ENCODE results near the gene NTF3. TPM values are rescaled to one million over a fixed set of nuclear protein-coding genes. Genes with fewer than 3 reads are reported as not detected.

NTF3 gene
- total RNA-seq, 4 donors from 2014 or later: 0.69 to 9.8 (median 2.5) TPM

DNA sequence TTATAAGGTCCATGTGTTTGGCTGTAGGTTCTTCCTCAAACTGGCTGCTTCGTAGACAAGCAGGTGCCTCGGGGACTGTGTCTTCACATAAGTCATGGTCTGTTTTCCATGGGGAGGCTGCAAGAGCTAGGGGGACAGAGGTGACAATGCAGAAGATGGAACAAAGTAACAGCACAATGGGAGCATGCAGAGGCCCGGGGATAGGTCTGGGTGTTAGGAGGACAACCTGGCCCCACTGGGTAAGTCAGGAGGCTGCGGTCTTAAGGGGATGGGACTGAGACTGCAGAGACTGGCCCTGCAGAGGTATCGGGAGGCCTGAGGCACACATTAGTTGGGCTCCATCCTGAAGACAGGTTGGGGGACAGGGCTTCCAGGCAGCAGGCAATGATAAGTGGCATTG lies 88.9 kb downstream of the NTF3 start:
- Histone ChIP-seq H3K36me3 (no peaks in the 10 kb centered on the region), H3K27me3 (no peaks in the 10 kb centered on the region), H3K9me3 (no peaks in the 10 kb centered on the region), H3K27ac (no peak overlapping the region), H3K4me3 (no peak overlapping the region), H3K4me1 (no peaks in the 10 kb centered on the region)
- TF ChIP-seq EP300 (IDR thresholded peaks at IDR 0.05): no peak
- TF ChIP-seq POLR2A (IDR thresholded peaks at IDR 0.05): no peak
- ATAC-seq: no peak
- 90% methylated on average over 4 of the region's 5 CpGs; no CpG with 5 or more reads in 1 of the 2 donors for WGBS, 2 donors (ENCODE audit: low coverage in 1 of 2)

DNA sequence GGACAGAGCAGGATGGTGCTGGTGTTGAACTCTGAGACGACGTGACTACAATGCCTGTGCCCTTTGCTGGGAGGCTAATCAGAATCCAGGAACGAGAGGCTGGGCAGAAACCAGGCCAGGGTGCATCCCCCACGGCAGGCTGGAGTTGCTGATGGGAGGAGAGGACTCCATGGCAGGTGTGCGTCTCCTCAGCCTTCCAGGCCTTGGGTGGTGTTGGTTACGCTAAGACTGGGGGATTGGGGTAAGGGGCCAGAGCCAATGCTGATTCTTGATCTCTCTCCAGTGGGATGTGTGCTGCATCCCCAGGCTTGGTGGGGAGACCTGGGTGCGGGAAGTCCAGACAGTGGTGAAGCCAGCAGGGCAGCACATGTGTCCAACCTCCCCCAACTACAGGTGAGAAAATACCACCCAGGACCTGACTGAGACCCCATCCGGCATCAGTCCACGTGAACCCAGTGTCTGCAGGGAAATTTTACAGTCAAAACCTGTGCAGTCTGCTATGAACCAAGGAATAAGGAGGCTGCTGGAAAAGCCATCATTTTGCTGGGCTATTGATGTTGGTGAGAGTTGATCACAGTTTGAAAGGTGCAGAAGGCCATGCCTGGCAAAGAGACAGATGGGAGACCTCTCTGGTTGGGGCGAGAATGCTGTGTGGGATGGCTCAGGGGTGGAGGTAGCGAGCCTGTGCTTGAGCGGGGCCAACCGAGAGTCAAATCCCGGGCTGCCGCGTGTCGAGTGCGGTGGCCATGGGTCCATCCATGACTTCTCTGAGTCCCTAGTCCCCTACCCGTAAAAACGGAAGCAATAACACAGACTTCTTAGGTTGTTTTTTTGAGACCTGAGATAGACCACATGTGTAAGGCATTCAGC lies 89.8 kb downstream of the NTF3 start:
- H3K4me1 ChIP-seq: no peaks in the 10 kb centered on the region
- H3K4me3 ChIP-seq: no peak overlapping the region
- no peaks in the 10 kb centered on the region for H3K36me3 ChIP-seq
- no peaks in the 10 kb centered on the region for H3K27me3 ChIP-seq
- no peak overlapping the region for H3K27ac ChIP-seq
- 81 to 95% methylated on average over 3 to 4 of the region's 20 CpGs for whole genome bisulfite sequencing, 2 donors (ENCODE audit: low coverage in 1 of 2)
- H3K9me3 ChIP-seq: no peaks in the 10 kb centered on the region
- no peak for TF ChIP-seq EP300 (IDR thresholded peaks at IDR 0.05)
- TF ChIP-seq, protein P1, sequence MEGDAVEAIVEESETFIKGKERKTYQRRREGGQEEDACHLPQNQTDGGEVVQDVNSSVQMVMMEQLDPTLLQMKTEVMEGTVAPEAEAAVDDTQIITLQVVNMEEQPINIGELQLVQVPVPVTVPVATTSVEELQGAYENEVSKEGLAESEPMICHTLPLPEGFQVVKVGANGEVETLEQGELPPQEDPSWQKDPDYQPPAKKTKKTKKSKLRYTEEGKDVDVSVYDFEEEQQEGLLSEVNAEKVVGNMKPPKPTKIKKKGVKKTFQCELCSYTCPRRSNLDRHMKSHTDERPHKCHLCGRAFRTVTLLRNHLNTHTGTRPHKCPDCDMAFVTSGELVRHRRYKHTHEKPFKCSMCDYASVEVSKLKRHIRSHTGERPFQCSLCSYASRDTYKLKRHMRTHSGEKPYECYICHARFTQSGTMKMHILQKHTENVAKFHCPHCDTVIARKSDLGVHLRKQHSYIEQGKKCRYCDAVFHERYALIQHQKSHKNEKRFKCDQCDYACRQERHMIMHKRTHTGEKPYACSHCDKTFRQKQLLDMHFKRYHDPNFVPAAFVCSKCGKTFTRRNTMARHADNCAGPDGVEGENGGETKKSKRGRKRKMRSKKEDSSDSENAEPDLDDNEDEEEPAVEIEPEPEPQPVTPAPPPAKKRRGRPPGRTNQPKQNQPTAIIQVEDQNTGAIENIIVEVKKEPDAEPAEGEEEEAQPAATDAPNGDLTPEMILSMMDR (IDR thresholded peaks at IDR 0.05): no peak
- ATAC-seq: no peak

DNA sequence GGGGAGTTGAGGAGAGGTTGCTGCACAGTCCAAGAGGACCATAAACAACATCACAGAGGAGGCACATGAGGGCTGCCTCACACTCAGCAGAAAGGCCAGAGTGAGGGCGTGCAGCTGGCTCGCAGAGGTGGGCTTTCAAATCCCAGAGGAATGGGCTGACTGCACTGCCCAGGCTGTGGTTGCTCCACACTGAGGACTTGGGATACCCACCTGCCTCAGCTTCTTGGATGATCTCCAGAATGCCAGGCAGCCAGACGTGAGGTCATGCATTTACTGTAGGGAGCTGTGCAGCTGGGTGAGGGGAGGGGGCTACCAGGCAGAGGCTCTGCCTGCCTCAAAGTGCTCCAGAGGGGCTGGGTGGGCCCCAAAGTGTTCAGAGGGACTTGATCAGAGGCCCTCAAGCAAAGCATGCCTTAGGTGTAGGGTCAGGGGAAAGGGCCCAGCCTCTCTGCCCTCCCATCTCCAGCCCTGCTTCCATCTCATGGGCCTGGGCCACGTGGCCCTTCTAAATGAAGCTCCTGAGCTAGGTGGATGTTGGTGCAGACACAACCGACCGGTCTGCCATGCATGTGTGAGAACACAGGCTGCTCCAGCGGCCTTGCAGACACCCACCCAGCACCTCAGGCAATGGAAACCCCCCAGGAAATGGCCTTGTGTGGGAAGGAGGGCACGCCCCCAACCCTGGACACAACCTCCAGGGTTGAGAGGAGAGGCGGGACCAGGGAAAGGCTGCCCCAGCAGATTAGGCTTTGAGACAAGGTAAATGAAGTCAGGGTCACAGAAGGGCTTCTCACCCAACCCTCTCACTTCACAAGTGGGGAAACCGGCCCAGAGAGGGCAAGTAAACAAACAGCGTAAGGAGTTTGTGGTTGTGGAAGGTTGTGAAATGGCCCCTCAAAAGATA lies 90.8 kb downstream of the NTF3 start:
- 90 to 100% methylated on average over 1 to 9 of the region's 11 CpGs for WGBS, 2 donors (ENCODE audit: low coverage in 1 of 2)
- no peaks in the 10 kb centered on the region for H3K36me3 ChIP-seq
- no peaks in the 10 kb centered on the region for H3K4me1 ChIP-seq
- H3K4me3 ChIP-seq: no peak overlapping the region
- H3K27me3 ChIP-seq: no peaks in the 10 kb centered on the region
- H3K9me3 ChIP-seq: no peaks in the 10 kb centered on the region
- no peak for ATAC-seq
- TF ChIP-seq, protein P1 (IDR thresholded peaks at IDR 0.05): no peak
- TF ChIP-seq EP300 (IDR thresholded peaks at IDR 0.05) (no peak), POLR2A (IDR thresholded peaks at IDR 0.05) (no peak), POLR2AphosphoS5 (IDR thresholded peaks at IDR 0.05) (no peak)
- no peak overlapping the region for H3K27ac ChIP-seq

DNA sequence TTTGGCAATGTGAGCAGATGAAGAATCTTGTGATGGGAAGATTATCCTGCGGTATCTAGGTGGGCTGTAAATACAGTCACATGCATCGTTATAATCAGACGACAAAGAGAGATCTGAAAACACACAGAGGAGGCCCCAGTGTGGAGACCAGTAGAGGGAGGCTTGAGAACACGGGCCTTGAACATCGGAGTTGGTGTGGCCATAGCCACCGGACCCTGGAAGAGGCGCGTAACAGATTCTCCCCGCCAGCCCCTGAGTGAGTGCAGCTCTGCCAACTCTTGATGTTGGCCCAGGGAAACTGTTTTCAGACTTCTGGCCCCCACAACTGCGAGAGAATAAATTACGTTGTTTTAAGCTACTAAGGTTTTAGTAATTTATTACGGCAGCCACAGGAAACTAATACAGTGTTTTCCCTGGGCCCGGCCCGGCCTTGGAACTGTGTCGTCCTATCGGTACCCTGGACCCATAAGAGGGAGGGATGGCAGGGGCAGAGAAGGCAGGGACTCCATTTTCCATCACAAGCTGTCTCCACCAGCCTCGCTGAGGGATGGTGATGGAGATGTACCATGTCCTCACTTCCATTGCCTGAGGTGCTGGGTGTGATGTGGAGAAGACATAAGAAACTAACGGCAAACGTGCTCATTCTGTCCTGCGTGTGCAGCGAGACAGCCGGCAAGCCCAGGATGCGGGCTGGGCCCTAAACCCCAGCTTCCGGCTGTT lies 91.6 kb downstream of the NTF3 start:
- no peak overlapping the region for H3K27ac ChIP-seq
- H3K27me3 ChIP-seq: no peaks in the 10 kb centered on the region
- H3K4me1 ChIP-seq: no peaks in the 10 kb centered on the region
- no peak for TF ChIP-seq EP300 (IDR thresholded peaks at IDR 0.05)
- H3K9me3 ChIP-seq: no peaks in the 10 kb centered on the region
- H3K4me3 ChIP-seq: no peak overlapping the region
- no peaks in the 10 kb centered on the region for H3K36me3 ChIP-seq
- WGBS, 2 donors (ENCODE audit: low coverage in 1 of 2): 82 to 91% methylated on average over 11 to 22 of the region's 24 CpGs
- ATAC-seq: no peak

DNA sequence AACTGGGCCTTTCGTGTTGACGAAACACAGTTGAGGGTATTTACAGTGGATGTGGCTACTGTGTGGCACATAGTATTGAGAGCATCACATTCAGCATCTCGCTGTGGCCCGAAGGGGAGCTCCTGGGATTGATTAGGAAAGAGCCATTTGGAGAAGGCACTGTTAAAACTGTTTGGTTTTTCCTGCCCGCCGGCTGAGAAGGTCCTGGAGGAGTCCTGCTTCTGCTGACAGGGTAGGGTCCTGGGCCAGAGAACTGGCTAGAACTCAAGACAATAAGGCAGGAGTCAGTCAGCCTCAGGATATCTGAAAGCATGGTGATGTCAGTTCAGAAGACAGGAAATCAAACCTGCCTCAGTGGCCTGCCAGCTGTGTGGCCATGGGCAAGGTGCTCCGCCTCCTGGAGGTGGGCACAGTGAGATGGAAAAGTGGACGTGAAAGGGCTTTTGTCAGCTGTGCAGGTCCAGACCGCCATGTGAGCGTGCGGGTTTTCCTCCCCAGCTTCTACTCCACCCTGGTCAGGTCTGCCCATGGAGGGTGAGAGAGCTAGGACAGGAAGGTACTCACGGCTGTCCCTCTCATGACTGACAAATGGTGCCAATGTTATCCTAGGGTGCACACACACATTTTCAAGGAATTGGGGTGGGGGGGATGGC lies 92.3 kb downstream of the NTF3 start:
- no peak overlapping the region for H3K27ac ChIP-seq
- WGBS, 2 donors (ENCODE audit: low coverage in 1 of 2): 94 to 100% methylated on average over 7 to 9 of the region's 12 CpGs
- ATAC-seq: no peak

More for the DNA sequence above, 92.3 kb downstream of the NTF3 start:
- Histone ChIP-seq H3K4me1 (no peaks in the 10 kb centered on the region), H3K9me3 (no peaks in the 10 kb centered on the region), H3K27me3 (no peaks in the 10 kb centered on the region), H3K36me3 (no peaks in the 10 kb centered on the region), H3K4me3 (no peak overlapping the region)
- TF ChIP-seq, protein P1 (IDR thresholded peaks at IDR 0.05): no peak
- TF ChIP-seq POLR2A (IDR thresholded peaks at IDR 0.05) (no peak), EP300 (IDR thresholded peaks at IDR 0.05) (no peak), POLR2AphosphoS5 (IDR thresholded peaks at IDR 0.05) (no peak)
